Measurements from ENCODE around the gene COL5A3.

- TF ChIP-seq EZH2 (IDR thresholded peaks at IDR 0.05; ENCODE audit: low read length), result no peak
- TF ChIP-seq, protein P1, sequence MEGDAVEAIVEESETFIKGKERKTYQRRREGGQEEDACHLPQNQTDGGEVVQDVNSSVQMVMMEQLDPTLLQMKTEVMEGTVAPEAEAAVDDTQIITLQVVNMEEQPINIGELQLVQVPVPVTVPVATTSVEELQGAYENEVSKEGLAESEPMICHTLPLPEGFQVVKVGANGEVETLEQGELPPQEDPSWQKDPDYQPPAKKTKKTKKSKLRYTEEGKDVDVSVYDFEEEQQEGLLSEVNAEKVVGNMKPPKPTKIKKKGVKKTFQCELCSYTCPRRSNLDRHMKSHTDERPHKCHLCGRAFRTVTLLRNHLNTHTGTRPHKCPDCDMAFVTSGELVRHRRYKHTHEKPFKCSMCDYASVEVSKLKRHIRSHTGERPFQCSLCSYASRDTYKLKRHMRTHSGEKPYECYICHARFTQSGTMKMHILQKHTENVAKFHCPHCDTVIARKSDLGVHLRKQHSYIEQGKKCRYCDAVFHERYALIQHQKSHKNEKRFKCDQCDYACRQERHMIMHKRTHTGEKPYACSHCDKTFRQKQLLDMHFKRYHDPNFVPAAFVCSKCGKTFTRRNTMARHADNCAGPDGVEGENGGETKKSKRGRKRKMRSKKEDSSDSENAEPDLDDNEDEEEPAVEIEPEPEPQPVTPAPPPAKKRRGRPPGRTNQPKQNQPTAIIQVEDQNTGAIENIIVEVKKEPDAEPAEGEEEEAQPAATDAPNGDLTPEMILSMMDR (optimal IDR thresholded peaks at IDR 0.05 in 1 of 3, IDR thresholded peaks at IDR 0.05 in 1 of 3, conservative IDR thresholded peaks at IDR 0.05 in 1 of 3; ENCODE audit: extremely low read depth in 1 of 3, insufficient read depth in 2 of 3, low read length in 3 of 3), result no peak
These were observed 62.9 kb downstream of the COL5A3 start for GRCh38 chr19:9947441-9947840.
